Esophagus squamous epithelium (tissue), 5 donors: Measurements from ENCODE around the gene PHF19. TPM values are rescaled to one million over a fixed set of nuclear protein-coding genes. Genes with fewer than 3 reads are reported as not detected.

Experiments used
- DNase-seq: peaks from one replicate; lab custom pipeline; 2025; lab: John Stamatoyannopoulos, UW
- H3K27ac ChIP-seq, 4 donors: fragments of 200-600 bp; sonication (generic); one replicate each; pipeline ENCODE4 v1.5.1; 2016 to 2019; ENCODE audit warnings: mild to moderate bottlenecking in 1 of 4
- H3K27me3 ChIP-seq, 4 donors: fragments of 200-600 bp; sonication (generic); 1 replicate in 3 of 4; 2 replicates in 1 of 4; pipeline versions ENCODE4 v1.5.1 to v1.6.0; 2017 to 2021; ENCODE audit warnings: antibody characterized with exemption in 1 of 4
- H3K36me3 ChIP-seq, 3 donors: fragments of 200-600 bp; sonication (generic); one replicate each; pipeline ENCODE4 v1.5.1; 2016 to 2019
- H3K4me1 ChIP-seq, 3 donors: fragments of 200-600 bp; sonication (generic); one replicate each; pipeline ENCODE4 v1.5.1; 2017 to 2019
- H3K4me3 ChIP-seq, 4 donors: fragments of 200-600 bp; sonication (generic); 1 replicate in 3 of 4; 2 replicates in 1 of 4; pipeline ENCODE4 v1.5.1; 2016 to 2019; ENCODE audit warnings: mild to moderate bottlenecking in 2 of 4, moderate library complexity in 1 of 4
- H3K9me3 ChIP-seq, 3 donors: fragments of 200-600 bp; sonication (generic); one replicate each; pipeline ENCODE4 v1.5.1; 2016 to 2019
- POLR2A ChIP-seq, 4 donors: fragments of 450-650 bp; IDR thresholded peaks; one replicate each; pipeline ENCODE4 v1.6.1; 2017; ENCODE audit warnings: antibody characterized with exemption in 4 of 4, mild to moderate bottlenecking in 4 of 4, moderate library complexity in 3 of 4
- WGBS, 2 donors: methylation state at CpG; one replicate each; pipeline ENCODE4 v1.1.5; 2018; 5-methylcytosine and 5-hydroxymethylcytosine counted together
- intact Hi-C: fragments of 100-400 bp; cut with DNase I; formaldehyde crosslinking; loops from one replicate; pipeline ENCODE4 v1.15.0; 2022
- total RNA-seq, 4 donors: library from RNA; depleted of rRNA; stranded (reverse); fragments of >200 nt; gene quantifications; one replicate each; pipeline ENCODE4 v1.1.0, GENCODE V29; 2016
- TF ChIP-seq, protein P1 (sequence below), 6 experiments: fragments of 450-650 bp in 4 of 6; fragments of 200-600 bp in 2 of 6; sonication (generic) in 2 of 6; IDR thresholded peaks; one replicate each; pipeline ENCODE4 v1.5.1; 2016 to 2019; ENCODE audit warnings: antibody characterized with exemption in 6 of 6, mild to moderate bottlenecking in 4 of 6, moderate library complexity in 4 of 6
- donor health status: DM: yes; HTN: yes; CAD: no.

The PHF19 gene
- total RNA-seq, 4 donors from 2014 or later, result 12.8 to 40.0 (median 30.9) TPM

GRCh38 chr9:120855827-120856670, 20.9 kb downstream of the PHF19 start:
- no peaks in the 10 kb centered on the region for H3K27me3 ChIP-seq
- no peak for TF ChIP-seq POLR2A (IDR thresholded peaks at IDR 0.05)
- TF ChIP-seq, protein P1, sequence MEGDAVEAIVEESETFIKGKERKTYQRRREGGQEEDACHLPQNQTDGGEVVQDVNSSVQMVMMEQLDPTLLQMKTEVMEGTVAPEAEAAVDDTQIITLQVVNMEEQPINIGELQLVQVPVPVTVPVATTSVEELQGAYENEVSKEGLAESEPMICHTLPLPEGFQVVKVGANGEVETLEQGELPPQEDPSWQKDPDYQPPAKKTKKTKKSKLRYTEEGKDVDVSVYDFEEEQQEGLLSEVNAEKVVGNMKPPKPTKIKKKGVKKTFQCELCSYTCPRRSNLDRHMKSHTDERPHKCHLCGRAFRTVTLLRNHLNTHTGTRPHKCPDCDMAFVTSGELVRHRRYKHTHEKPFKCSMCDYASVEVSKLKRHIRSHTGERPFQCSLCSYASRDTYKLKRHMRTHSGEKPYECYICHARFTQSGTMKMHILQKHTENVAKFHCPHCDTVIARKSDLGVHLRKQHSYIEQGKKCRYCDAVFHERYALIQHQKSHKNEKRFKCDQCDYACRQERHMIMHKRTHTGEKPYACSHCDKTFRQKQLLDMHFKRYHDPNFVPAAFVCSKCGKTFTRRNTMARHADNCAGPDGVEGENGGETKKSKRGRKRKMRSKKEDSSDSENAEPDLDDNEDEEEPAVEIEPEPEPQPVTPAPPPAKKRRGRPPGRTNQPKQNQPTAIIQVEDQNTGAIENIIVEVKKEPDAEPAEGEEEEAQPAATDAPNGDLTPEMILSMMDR (IDR thresholded peaks at IDR 0.05), result no peak
- H3K27ac ChIP-seq, result peak overlapping the region in 1 of 4 donors; percentile 3
- DNase-seq, result no peak
- WGBS, 2 donors, result 85 to 93% methylated on average over 5 to 7 of the region's 7 CpGs
- intact Hi-C loops, result no loop called here
- peaks cover 12 to 93% (median 27%) of the 10 kb centered on the region in 3 donors for H3K36me3 ChIP-seq
- H3K9me3 ChIP-seq, result no peaks in the 10 kb centered on the region
- H3K4me1 ChIP-seq, result peaks cover 0 to 6% (median 0%) of the 10 kb centered on the region in 3 donors
- H3K4me3 ChIP-seq, result no peak overlapping the region

GRCh38 chr9:120854596-120855327, 22.2 kb downstream of the PHF19 start:
- 72 to 85% methylated on average over 3 of the region's 3 CpGs for WGBS, 2 donors
- TF ChIP-seq, protein P1 (IDR thresholded peaks at IDR 0.05), result no peak
- TF ChIP-seq POLR2A (IDR thresholded peaks at IDR 0.05), result no peak

DNA sequence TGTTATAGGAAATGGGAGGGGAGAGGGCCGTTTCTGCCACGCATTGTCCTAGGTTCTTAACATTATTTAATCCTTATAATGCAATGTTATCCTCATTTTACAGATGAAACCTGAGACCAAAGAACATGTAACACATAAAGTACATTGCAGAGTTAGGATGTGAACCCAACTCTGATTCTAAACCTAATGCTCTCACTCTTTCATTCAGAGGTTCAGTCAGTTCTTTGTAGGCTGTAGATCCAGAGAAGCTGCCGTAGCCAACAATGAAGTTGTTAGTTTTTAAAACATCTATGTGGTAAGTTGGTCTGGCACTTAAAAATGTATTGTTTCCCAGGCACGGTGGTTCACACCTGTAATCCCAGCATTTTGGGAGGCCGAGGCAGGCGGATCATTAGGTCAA, 23.8 kb downstream of the PHF19 start:
- intact Hi-C loops, result no loop called here
- 75 to 84% methylated on average over 4 to 6 of the region's 6 CpGs for WGBS, 2 donors
- no peaks in the 10 kb centered on the region for H3K27me3 ChIP-seq
- no peak overlapping the region for H3K27ac ChIP-seq
- TF ChIP-seq, protein P1 (IDR thresholded peaks at IDR 0.05), result no peak
- no peak for TF ChIP-seq POLR2A (IDR thresholded peaks at IDR 0.05)
- peaks cover 10 to 74% (median 13%) of the 10 kb centered on the region in 3 donors for H3K36me3 ChIP-seq
- no peaks in the 10 kb centered on the region for H3K9me3 ChIP-seq
- H3K4me3 ChIP-seq, result no peak overlapping the region
- no peak for DNase-seq
- H3K4me1 ChIP-seq, result peaks cover 0 to 6% (median 0%) of the 10 kb centered on the region in 3 donors

More at GRCh38 chr9:120854596-120855327, 22.2 kb downstream of the PHF19 start:
- DNase-seq, result no peak
- no peak overlapping the region for H3K27ac ChIP-seq
- H3K9me3 ChIP-seq, result no peaks in the 10 kb centered on the region
- H3K4me1 ChIP-seq, result peaks cover 0 to 6% (median 0%) of the 10 kb centered on the region in 3 donors
- intact Hi-C loops, result no loop called here
- H3K4me3 ChIP-seq, result no peak overlapping the region
- no peaks in the 10 kb centered on the region for H3K27me3 ChIP-seq
- peaks cover 10 to 83% (median 14%) of the 10 kb centered on the region in 3 donors for H3K36me3 ChIP-seq

GRCh38 chr9:120852240-120853010, 24.6 kb downstream of the PHF19 start:
- peaks cover 6 to 74% (median 6%) of the 10 kb centered on the region in 3 donors for H3K36me3 ChIP-seq
- peaks cover 0 to 6% (median 0%) of the 10 kb centered on the region in 3 donors for H3K4me1 ChIP-seq
- no peaks in the 10 kb centered on the region for H3K9me3 ChIP-seq
- no peak overlapping the region for H3K27ac ChIP-seq
- intact Hi-C loops, result no loop called here
- H3K27me3 ChIP-seq, result no peaks in the 10 kb centered on the region
- DNase-seq, result no peak
- no peak for TF ChIP-seq POLR2A (IDR thresholded peaks at IDR 0.05)
- TF ChIP-seq, protein P1 (IDR thresholded peaks at IDR 0.05), result no peak
- H3K4me3 ChIP-seq, result no peak overlapping the region
- WGBS, 2 donors, result 71 to 72% methylated on average over 4 to 5 of the region's 5 CpGs
